ENCODE results near the gene TNS4. TPM values are rescaled to one million over a fixed set of nuclear protein-coding genes. Genes with fewer than 3 reads are reported as not detected.

Gene TNS4
- total RNA-seq, 1 experiment from 2014 or later = 127 TPM

GRCh38 chr17:40452921-40453378, 48.5 kb downstream of the TNS4 start:
- intact Hi-C loops (cut with micrococcal nuclease) = no loop called here
- Histone ChIP-seq H3K4me1 (ENCODE audit: insufficient read depth, low read length) (peaks cover 24% of the 10 kb centered on the region), H3F3A (ENCODE audit: low read length, unreplicated experiment) (no peaks in the 10 kb centered on the region), H3K9ac (ENCODE audit: low read length) (no peak overlapping the region), H3K9me2 (replicated peaks; ENCODE audit: low read length) (no peaks in the 10 kb centered on the region), H3K4me3 (ENCODE audit: low read length) (no peak overlapping the region), H3K79me2 (ENCODE audit: low read length) (peaks cover 32% of the 10 kb centered on the region), H2AFZ (ENCODE audit: low read length) (no peak overlapping the region), H3K27me3 (ENCODE audit: low read length) (no peaks in the 10 kb centered on the region), H3K36me3 (ENCODE audit: low read depth, low read length) (peaks cover 47% of the 10 kb centered on the region), H3K9me3 (ENCODE audit: low read length) (no peaks in the 10 kb centered on the region), H3K4me2 (ENCODE audit: low read length) (no peak overlapping the region), H3K27ac (ENCODE audit: low read length) (peak overlapping the region; percentile 16; the same call in 1 of the 2 replicates), H4K20me1 (ENCODE audit: low read length) (peaks cover 7% of the 10 kb centered on the region; the same call in 1 of the 2 replicates)
- POLR2A ChIA-PET (ENCODE audit: unreplicated experiment) = no interaction called here
- CTCF ChIA-PET = no interaction called here
- ATAC-seq (peak; percentile 52), DNase-seq (peak; percentile 45)
- BruUV-seq (replicated peaks) = no TSS peak
- TF ChIP-seq EZH2phosphoT487 (IDR thresholded peaks at IDR 0.05; ENCODE audit: borderline replicate concordance, low read length) = no peak
- TF ChIP-seq EZH2 (IDR thresholded peaks at IDR 0.05; ENCODE audit: low read length, unreplicated experiment) = no peak
- TF ChIP-seq CTCF (conservative IDR thresholded peaks at IDR 0.05; ENCODE audit: low read depth, low read length) = no peak

GRCh38 chr17:40452216-40452787, 49.1 kb downstream of the TNS4 start:
- BruUV-seq (replicated peaks) = no TSS peak
- ChIA-PET CTCF (no interaction called here), POLR2A (ENCODE audit: unreplicated experiment) (no interaction called here)
- TF ChIP-seq EZH2phosphoT487 (IDR thresholded peaks at IDR 0.05; ENCODE audit: borderline replicate concordance, low read length) = no peak
- no peak for TF ChIP-seq EZH2 (IDR thresholded peaks at IDR 0.05; ENCODE audit: low read length, unreplicated experiment)
- no peak for TF ChIP-seq CTCF (conservative IDR thresholded peaks at IDR 0.05; ENCODE audit: low read depth, low read length)
- Histone ChIP-seq H3K79me2 (ENCODE audit: low read length) (peaks cover 38% of the 10 kb centered on the region), H3F3A (ENCODE audit: low read length, unreplicated experiment) (no peaks in the 10 kb centered on the region), H4K20me1 (ENCODE audit: low read length) (peaks cover 7% of the 10 kb centered on the region; the same call in 1 of the 2 replicates), H3K9ac (ENCODE audit: low read length) (no peak overlapping the region), H2AFZ (ENCODE audit: low read length) (no peak overlapping the region), H3K27me3 (ENCODE audit: low read length) (no peaks in the 10 kb centered on the region), H3K4me3 (ENCODE audit: low read length) (no peak overlapping the region), H3K9me2 (replicated peaks; ENCODE audit: low read length) (no peaks in the 10 kb centered on the region), H3K27ac (ENCODE audit: low read length) (peak overlapping the region; percentile 16; the same call in 1 of the 2 replicates), H3K4me1 (ENCODE audit: insufficient read depth, low read length) (peaks cover 24% of the 10 kb centered on the region), H3K36me3 (ENCODE audit: low read depth, low read length) (peaks cover 42% of the 10 kb centered on the region), H3K4me2 (ENCODE audit: low read length) (no peak overlapping the region), H3K9me3 (ENCODE audit: low read length) (no peaks in the 10 kb centered on the region)
- intact Hi-C loops (cut with micrococcal nuclease) = no loop called here
- no peak for ATAC-seq
- DNase-seq = no peak

GRCh38 chr17:40451420-40451819, 50.0 kb downstream of the TNS4 start:
- H3K4me3 ChIP-seq (ENCODE audit: low read length) = no peak overlapping the region
- no peak for TF ChIP-seq EZH2 (IDR thresholded peaks at IDR 0.05; ENCODE audit: low read length, unreplicated experiment)
- no peak for TF ChIP-seq EZH2phosphoT487 (IDR thresholded peaks at IDR 0.05; ENCODE audit: borderline replicate concordance, low read length)
- TF ChIP-seq CTCF (conservative IDR thresholded peaks at IDR 0.05; ENCODE audit: low read depth, low read length) = no peak

More at GRCh38 chr17:40451420-40451819, 50.0 kb downstream of the TNS4 start:
- Histone ChIP-seq H3F3A (ENCODE audit: low read length, unreplicated experiment) (no peaks in the 10 kb centered on the region), H2AFZ (ENCODE audit: low read length) (no peak overlapping the region), H3K27me3 (ENCODE audit: low read length) (no peaks in the 10 kb centered on the region), H3K9me3 (ENCODE audit: low read length) (no peaks in the 10 kb centered on the region), H3K4me2 (ENCODE audit: low read length) (no peak overlapping the region), H4K20me1 (ENCODE audit: low read length) (peaks cover 15% of the 10 kb centered on the region), H3K36me3 (ENCODE audit: low read depth, low read length) (peaks cover 40% of the 10 kb centered on the region), H3K9me2 (replicated peaks; ENCODE audit: low read length) (no peaks in the 10 kb centered on the region), H3K9ac (ENCODE audit: low read length) (no peak overlapping the region), H3K4me1 (ENCODE audit: insufficient read depth, low read length) (peaks cover 33% of the 10 kb centered on the region), H3K79me2 (ENCODE audit: low read length) (peaks cover 47% of the 10 kb centered on the region), H3K27ac (ENCODE audit: low read length) (no peak overlapping the region)
- POLR2A ChIA-PET (ENCODE audit: unreplicated experiment) = no interaction called here
- intact Hi-C loops (cut with micrococcal nuclease) = no loop called here
- DNase-seq = no peak
- no TSS peak for BruUV-seq (replicated peaks)
- CTCF ChIA-PET = no interaction called here
- no peak for ATAC-seq
